GM18520 (cell line): ENCODE data around the gene HS6ST3.
A peak's percentile ranks its signal among the peaks of the same experiment; 100 is the strongest.
"Not testable (repeated sequence)": the region's sequence is repeated elsewhere in the genome, so short reads cannot be mapped to it uniquely, and the experiment has no call there.

Experiments
- ATAC-seq: cut with Tn5 transposase; IDR thresholded peaks from one replicate; pipeline ENCODE4 v1.9.1; 2021; ENCODE audit not compliant: unreplicated experiment

Gene HS6ST3

DNA sequence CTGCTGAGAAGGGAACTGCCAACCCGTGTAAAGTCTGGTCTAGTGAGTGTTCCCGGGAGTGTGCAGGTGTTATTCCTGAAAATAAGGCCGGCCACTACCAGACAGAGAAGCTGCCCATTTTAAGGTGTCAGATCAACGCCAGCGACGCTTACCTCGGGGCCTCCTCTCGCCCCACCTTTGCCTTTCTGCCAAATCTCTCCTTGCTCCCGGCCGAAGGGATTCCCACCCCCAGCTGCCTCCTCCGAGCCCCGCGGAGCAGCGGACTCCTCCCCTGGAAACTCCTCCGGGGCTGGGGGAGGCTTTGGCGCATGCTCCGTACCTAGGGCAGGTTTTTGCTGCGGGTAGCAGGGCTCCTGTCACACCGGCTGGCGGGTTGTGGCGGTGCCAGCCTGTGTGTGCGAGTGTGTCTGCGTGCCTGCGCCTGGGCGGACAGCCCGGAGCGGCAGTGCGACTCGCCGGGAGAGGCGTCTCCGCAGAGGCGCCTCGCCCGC, at the start of gene HS6ST3:
Gene HS6ST3 (plus strand): TSS at position 359 of the 491 bp plus-strand sequence.
- no peak for ATAC-seq

DNA sequence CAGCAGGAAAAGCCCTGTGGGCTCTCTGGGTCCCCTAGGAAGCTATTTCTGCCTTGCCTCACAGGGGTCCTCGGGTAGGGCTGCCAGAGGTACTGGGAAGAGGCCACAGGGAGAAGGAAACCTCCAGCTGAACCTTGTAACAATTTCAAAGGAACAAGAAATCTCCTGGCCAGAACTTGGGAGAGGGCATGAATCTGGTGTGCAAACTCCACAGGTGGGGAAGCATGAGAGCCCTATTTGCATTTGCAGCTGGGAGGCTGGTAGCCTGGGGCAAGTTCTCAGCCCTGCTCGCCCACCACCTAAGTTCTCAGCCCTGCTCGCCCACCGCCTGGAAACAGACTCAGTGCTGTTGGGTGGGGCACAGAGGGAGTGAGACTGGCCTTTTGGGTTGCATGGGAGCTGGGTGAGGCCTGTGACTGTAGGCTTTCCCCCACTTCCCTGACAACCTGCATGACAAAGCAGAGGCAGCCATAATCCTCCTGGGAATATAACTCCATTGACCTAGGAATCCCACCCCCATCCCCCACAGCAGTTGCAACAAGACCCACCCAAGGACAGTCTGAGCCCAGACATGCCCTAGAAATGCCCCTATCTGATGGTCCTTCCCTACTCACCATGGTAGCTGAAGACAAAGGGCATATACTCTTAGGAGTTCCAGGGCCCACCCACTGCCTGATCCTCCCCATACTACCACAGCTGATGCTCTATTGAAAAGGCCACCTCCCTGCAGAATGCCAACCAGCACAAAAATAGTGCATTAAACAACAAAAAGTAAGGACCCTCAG, 48.4 kb upstream of the HS6ST3 start:
- ATAC-seq: no peak

DNA sequence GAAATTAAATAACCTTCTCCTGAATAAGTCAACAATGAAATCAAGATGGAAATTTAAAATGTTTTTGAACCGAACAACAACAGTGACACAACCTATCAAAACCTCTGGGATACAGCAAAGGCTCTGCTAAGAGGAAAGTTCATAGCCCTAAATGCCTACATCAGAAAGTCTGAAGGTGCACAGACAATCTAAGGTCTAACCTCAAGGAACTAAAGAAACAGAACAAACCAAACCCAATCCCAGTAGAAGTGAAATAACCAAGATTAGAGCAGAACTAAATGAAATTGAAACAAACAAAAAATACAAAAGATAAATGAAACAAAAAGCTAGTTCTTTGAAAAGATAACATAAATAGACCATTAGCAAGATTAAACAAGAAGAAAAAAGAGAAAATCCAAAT, 45.7 kb upstream of the HS6ST3 start:
- ATAC-seq: no peak

DNA sequence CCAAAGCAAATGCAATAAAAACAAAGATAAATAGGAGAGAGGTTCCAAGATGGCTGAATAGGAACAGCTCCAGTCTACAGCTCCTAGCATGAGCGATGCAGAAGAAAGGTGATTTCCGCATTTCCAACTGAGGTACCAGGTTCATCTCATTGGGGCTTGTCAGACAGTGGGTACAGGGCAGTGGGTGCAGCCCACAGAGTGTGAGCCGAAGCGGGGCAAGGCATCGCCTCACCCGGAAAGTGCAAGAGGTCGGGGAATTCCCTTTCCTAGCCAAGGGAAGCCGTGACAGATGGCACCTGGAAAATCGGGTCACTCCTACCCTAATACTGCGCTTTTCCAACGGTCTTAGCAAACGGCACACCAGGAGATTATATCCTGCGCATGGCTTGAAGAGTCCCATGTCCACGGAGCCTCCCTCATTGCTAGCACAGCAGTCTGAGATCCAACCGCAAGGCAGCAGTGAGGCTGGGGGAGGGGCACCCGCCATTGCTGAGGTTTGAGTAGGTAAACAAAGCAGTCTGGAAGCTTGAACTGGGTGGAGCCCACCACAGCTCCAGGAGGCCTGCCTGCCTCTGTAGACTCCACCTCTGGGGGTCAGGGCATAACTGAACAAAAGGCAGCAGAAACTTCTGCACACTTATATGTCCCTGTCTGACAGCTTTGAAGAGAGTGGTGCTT, 43.3 kb upstream of the HS6ST3 start:
- not testable (repeated sequence) for ATAC-seq

DNA sequence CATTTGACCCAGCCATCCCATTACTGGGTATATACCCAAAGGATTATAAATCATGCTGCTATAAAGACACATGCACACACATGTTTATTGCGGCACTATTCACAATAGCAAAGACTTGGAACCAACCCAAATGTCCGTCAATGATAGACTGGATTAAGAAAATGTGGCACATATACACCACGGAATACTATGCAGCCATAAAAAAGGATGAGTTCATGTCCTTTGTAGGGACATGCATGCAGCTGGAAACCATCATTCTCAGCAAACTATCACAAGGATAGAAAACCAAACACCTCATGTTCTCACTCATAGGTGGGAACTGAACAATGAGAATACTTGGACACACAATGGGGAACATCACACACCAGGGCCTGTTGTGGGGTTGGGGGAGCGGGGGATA, 39.0 kb upstream of the HS6ST3 start:
- not testable (repeated sequence) for ATAC-seq

DNA sequence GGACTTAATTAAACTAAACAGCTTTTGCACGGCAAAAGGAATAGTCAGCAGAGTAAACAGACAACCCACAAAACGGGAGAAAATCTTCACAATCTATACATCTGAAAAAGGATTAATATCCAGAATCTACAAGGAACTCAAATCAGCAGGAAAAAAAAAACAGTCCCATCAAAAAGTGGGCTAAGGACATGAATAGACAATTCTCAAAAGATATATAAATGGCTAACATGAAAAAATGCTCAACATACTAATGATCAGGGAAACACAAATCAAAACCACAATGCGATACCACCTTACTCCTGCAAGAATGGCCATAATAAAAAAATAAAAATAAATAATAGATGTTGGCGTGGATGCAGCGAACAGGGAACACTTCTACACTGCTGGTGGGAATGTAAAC, 38.4 kb upstream of the HS6ST3 start:
- not testable (repeated sequence) for ATAC-seq

DNA sequence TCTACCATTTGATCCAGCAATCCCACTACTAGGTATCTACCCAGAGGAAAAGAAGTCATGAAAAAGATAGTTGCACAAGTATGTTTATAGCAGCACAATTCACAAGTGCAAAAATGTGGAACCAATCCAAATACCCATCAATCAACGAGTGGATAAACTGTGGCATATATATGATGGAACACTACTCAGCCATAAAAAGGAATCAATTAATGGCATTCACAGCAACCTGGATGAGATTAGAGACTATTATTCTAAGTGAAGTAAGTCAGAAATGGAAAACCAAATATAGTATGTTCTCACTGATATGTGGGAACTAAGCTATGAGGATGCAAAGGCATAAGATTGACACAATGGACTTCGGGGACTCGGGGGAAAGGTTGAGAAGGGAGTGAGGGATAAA, 38.0 kb upstream of the HS6ST3 start:
- not testable (repeated sequence) for ATAC-seq

DNA sequence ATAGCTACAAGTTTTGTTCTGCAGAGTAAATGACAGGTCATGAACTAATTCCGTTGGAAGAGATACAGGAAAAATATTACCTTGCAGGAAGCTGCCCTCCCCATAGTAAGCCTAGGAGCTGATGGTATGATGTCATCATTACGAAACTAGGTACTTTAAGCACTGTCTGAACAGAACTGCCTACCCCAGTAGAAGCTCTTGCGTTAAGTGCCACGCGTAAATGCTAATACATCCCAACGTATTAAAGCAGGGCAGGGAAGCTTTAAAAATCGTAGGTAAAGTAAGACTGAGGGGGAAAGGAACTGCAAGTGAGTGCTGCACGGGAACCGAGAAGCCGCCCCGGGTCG, 37.3 kb upstream of the HS6ST3 start:
- peak; percentile 39 for ATAC-seq

DNA sequence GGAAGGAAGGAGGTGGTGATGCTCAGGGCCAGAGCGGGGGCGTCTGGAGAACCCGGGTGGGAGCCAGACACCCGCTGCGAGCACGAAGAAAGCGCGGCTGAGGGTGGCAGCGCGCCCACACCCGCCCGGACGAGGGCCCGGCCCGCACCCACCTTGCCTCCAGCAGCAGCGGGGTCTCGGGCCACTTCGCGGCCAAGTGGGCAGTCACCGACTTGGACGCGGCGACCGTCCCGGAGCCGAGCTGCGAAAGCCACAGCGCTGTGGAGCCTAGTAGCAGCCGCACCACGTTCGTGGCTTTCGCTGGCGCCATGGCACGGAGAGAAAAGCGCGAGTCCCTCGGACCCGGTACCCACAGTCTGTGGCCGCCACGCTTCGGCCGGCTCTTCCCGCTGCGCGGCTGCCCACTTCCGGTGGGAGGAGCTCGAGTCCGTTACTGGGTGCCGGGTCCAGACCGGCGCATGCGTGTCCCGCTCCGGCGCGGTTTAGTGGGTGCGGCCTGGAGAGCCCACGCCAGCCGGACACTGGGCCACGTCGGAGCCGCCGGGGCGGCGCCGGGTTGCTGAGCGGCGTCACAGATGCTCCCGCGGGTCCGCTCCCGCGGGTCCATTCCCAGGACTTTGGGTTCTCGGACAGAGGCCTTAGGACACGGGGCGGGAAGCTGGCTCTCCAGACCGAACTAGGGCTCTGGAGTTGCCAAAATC, 36.8 kb upstream of the HS6ST3 start, which contains the start of gene UGGT2:
Gene UGGT2 (minus strand): TSS at position 399 of the 701 bp plus-strand sequence. CDS start 89 bp downstream, at position 310.
- peak; percentile 96 for ATAC-seq

DNA sequence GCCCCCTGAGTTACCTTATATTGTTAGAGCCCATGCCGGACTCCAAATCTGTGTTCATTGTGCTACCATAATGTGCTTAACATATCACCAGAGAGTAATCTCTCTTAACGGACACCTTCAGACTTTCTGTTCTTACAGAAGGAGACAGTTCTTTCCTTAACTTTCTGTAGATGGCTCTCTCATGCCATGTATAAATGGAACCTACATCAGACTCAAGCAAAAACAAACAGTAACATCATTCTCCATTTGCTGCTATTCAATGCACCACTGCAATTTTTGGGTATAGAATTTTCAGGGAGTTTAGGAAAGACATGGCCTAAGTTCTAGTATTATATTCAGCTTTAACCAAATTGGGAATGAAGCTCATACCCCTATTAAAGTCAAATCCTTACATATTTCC, 24.1 kb upstream of the HS6ST3 start:
- ATAC-seq: no peak

DNA sequence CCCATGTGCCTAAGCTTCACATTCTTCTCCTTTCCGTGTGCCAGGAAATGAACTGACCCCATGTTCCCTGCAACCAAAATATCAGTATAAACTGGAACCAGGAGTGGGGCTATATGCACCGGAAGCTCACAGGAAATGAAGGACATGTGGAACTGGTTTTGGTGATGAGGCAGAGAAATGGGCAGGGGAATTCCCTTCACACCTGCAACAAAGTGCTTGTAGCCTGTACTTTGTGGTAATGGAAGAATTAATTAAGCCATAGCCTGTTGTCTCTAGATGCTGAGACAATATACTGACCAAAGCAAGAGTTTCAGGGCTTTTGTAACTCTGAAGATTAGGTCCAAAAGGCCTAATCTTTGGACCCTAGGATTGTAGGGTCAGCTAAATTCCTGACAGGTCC, 21.2 kb upstream of the HS6ST3 start:
- no peak for ATAC-seq

DNA sequence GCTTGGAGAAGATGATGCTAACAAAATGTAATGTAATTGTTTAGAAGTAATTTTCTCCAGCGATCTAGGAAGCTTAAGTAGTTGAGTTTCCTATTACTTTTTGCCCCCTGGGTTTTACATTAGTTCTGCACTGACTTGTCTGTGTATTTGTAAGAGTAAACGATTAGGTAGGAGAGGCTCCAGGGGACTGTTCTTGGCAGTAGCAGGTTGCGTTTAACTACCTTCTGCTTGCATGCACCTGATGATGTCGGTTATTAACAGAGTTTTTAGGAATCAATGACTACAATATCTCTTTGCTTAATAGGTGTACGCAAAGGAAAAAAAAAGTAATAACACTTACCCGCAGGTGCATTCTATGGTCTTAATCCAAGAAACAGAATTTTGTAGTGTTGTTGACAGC, 18.4 kb upstream of the HS6ST3 start:
- no peak for ATAC-seq

DNA sequence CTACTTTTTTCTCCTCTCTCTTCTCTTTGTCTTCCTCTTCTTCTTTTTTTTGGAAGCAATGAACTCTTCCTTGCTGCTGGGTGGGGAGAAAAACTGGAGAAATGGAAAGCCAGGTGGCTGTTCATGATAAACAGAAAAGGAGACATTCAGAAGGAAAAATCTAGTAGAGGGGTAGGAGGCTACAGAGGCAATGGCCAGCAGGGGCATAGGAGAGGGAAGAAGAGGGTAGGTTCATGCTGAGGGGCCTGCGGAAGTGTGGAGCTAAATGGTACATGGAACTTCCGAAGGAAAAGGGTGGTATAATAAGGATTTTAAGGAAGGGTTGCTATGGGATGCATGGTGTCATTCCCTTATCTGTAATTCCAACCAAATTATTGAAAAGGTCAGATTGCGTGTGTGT, 17.5 kb upstream of the HS6ST3 start:
- no peak for ATAC-seq

DNA sequence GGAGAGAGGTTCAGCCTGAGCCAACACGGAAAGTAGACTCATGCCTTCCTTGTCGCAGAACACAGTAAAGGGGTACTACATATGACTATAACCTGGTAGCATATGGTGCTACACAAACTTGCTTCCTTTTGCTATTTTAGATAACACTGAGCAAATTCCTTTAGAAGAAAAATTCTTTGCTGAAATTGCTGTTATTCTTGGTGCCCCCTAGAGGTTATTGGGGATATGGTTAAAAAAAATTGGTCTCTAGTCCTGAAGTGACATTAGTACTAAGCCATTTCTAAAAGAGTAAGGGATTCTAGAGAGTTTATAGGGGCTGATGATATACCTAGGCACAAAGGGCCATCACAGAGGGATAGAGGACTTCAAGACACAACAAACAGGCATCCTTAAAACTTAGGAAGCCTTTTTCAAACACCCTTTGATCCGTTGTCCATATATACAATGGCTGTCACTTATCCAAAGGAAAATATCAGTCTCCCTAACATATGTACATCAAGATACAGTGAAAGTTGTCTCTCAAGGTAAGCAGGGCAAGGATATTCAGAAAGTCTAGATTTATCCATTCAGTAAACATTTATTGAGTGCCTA, 13.9 kb upstream of the HS6ST3 start:
- no peak for ATAC-seq

DNA sequence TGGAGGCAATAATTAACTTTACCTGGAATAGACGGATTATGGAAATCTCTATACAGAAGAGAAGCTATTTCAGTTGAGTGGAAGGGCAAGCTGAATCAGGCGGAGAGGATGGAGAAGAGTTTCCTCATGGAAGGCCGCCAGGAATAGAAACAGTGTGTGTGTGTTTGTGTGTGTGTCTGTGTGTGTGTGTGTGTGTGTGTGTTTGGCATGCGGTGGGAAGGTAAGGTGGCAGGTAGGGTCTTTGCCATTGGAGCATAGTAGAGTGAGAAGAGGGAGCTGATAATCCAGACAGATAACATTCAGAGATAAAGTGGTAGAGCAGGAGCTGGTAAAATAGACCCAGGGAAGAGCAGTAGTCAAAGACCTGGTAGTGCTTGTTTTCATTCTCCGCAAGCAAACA, 9.2 kb upstream of the HS6ST3 start:
- no peak for ATAC-seq

DNA sequence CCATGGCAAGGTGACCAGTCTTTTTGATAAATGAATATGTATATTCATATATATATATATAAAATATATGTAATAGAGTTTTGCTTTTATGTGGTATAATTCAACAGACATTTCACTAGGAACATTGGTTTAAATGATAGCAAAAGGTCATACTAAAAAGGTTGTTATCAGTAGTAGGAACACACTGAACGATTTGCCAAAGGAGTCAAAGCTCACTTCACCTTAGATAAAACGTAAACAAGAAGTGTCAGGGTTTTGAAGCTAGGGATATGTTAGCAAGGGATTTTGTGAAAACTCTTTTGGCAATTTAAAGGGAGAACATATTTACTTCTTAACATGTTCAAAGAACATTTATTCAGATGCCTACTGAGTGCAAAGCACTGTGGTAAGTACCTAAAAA, 8.0 kb upstream of the HS6ST3 start:
- no peak for ATAC-seq

DNA sequence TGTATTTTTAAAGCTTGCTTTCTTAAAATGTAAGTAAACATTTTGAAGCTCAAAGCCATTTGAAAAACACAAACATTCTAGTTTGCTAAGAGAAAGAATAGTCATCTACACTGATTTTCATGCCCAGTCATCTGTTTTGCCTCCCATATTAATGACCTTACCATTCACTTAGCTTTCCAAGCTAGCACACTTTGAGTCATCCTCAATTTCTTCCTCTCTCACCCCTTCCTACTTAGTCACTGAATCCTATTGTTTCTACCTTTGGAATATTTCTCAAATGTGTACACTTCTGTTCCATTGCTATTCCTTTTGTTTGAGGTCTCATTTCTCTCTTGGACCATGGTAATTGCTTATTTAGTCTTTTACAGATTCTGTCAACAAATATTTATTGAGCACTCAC, 7.3 kb upstream of the HS6ST3 start:
- no peak for ATAC-seq

DNA sequence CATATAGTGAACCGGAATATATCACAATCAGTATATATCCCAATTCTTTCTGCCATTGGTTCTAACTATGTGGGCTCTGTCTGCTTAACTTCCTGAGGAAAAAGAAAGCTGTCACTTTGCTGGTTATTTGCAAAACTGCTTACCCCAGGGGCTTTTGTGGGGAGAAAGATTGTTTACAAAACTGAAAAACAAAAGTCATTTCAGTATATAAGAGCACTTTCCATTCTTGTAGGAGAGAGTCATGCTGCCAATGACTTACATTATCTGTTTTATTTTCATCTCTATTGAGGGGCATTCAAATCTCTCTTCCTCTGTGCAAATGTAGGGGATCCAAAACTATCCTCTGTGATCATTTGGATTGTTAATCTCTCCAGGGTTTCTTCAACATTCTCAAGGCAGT, 3.2 kb upstream of the HS6ST3 start:
- ATAC-seq: no peak

DNA sequence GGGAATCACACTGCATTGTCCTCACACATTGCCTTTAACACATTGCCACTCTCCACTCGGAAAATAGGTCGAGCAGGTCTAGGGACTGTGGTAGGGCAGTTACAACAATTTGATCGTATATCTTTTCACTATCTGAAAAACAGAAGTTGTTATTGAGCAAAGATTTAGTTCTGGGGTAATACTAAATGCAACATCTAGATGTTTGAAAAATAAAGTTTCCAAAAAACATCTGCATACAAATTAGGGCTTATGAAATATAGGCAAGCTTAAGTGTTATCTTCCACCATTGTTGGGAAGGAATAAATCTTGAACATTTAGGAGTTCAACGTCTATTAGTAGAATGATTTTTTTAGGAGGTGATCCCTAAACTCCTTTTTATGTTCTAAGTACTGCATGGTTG, 768 bp upstream of the HS6ST3 start:
- ATAC-seq: no peak

DNA sequence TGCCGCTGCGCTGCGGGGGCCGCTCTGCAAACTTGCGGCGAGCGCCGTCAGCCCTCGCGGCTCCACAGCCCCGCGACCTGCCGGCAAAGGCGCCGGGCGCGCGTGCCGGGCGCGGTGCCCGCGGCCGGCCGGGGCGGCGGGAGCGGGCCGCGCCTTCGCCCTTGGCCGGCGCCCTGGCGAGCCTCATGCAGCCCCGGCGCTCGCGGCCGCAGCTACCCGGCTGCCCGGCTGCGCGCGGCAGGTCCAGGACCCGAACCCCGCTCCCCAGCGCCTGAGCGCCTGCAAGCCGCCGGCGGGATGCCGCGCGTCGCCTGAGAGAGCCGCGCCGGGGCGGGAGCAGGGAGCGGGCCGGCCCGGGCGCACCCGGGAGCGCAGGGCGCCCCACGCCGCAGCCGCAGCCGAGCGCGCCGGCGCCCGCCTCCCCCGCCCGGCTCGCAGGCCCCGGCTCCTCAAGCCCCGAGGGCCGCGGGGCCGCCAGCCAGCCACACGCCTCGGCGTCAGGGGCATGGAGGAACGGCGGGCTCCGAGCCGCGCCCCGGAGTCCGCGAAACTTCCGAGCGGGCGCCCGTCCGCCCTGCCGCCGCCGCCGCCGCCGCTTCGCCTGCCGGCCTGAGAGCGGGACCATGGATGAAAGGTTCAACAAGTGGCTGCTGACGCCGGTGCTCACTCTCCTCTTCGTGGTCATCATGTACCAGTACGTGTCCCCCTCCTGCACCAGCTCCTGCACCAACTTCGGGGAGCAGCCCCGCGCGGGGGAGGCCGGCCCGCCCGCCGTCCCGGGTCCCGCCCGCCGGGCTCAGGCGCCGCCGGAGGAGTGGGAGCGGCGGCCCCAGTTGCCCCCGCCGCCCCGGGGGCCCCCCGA, 564 bp downstream of the HS6ST3 start:
- no peak for ATAC-seq
